ENCODE results near the gene FN3K. TPM values are rescaled to one million over a fixed set of nuclear protein-coding genes. Genes with fewer than 3 reads are reported as not detected.
"Not testable (repeated sequence)": the region's sequence is repeated elsewhere in the genome, so short reads cannot be mapped to it uniquely, and the experiment has no call there.

Gene FN3K
- total and polyA plus RNA-seq, 2 donors (not counting 3 experiments of a cell fraction or from before 2014, with no cell fraction given) = 2.0 to 12.0 TPM

DNA sequence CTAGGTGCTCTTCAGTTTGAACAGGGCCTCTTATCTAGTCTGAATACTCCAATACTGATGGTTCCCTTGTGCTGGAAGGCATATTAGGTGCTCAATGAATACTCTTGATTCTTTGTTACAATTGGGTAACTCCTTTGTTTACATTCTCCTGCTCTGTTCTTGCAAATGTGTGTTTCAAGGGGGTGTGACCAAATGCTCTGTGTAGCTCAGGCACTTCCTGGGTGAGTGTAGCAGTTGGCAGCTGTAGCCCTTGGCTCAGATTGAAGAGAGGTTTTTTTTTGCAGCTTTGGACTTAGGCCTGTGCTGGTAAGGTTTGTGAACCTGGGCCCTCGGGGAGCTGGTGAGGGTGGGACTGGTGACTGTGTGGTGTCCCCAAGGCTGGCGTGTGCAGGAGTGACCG lies 36.6 kb downstream of the FN3K start:
- intact Hi-C loops (cut with micrococcal nuclease) = no loop called here
- no peak for FAIRE-seq
- Histone ChIP-seq H3K4me1 (ENCODE audit: control insufficient read depth, extremely low read depth, insufficient read depth, low read length) (no peaks in the 10 kb centered on the region), H3K79me2 (ENCODE audit: control insufficient read depth, insufficient read depth, low read length) (no peaks in the 10 kb centered on the region), H3K36me3 (ENCODE audit: control insufficient read depth in 2 of 2, extremely low read depth in 1 of 2, insufficient read depth in 2 of 2, low read length in 2 of 2) (peaks cover 2 to 7% of the 10 kb centered on the region in 2 experiments), H3K9me3 (replicated peaks; ENCODE audit: control insufficient read depth, insufficient read depth, low read length) (no peaks in the 10 kb centered on the region), H3K27me3 (ENCODE audit: control insufficient read depth in 2 of 2, insufficient read depth in 2 of 2, low read length in 2 of 2) (no peaks in the 10 kb centered on the region), H3K4me3 (replicated peaks in 1 of 3; ENCODE audit: insufficient read depth in 1 of 3, low read depth in 1 of 3, low read length in 3 of 3) (no peak overlapping the region), H2AFZ (ENCODE audit: low read depth, low read length) (no peak overlapping the region), H3K9me1 (replicated peaks; ENCODE audit: control insufficient read depth, extremely low read depth, insufficient read depth, low read length) (no peaks in the 10 kb centered on the region), H3K4me2 (ENCODE audit: insufficient read depth, low read length) (no peak overlapping the region), H4K20me1 (replicated peaks; ENCODE audit: control insufficient read depth, extremely low read depth, insufficient read depth, low read length) (no peaks in the 10 kb centered on the region), H3K9ac (replicated peaks; ENCODE audit: extremely low read depth, insufficient read depth, low read length) (no peak overlapping the region), H3K27ac (ENCODE audit: insufficient read depth, low read depth, low read length) (no peak overlapping the region)
- TF ChIP-seq FOS (IDR thresholded peaks at IDR 0.05; ENCODE audit: borderline replicate concordance, insufficient read depth, low read length) = no peak
- no peak for TF ChIP-seq MYC (IDR thresholded peaks at IDR 0.05; ENCODE audit: low read depth, low read length)
- TF ChIP-seq POLR2AphosphoS5 (IDR thresholded peaks at IDR 0.05; ENCODE audit: insufficient read depth, low read depth, low read length) = no peak
- TF ChIP-seq EZH2 (IDR thresholded peaks at IDR 0.05; ENCODE audit: borderline replicate concordance, low read depth, low read length, severe bottlenecking) = no peak
- TF ChIP-seq GATA2 (IDR thresholded peaks at IDR 0.05; ENCODE audit: insufficient read depth, insufficient read length, low read depth, low read length) = no peak
- TF ChIP-seq, protein P1, sequence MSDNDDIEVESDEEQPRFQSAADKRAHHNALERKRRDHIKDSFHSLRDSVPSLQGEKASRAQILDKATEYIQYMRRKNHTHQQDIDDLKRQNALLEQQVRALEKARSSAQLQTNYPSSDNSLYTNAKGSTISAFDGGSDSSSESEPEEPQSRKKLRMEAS (IDR thresholded peaks at IDR 0.05; ENCODE audit: insufficient read depth, insufficient read length) = no peak
- TF ChIP-seq JUN (IDR thresholded peaks at IDR 0.05; ENCODE audit: borderline replicate concordance, insufficient read depth, insufficient read length, low read depth) = no peak
- TF ChIP-seq, protein P2, sequence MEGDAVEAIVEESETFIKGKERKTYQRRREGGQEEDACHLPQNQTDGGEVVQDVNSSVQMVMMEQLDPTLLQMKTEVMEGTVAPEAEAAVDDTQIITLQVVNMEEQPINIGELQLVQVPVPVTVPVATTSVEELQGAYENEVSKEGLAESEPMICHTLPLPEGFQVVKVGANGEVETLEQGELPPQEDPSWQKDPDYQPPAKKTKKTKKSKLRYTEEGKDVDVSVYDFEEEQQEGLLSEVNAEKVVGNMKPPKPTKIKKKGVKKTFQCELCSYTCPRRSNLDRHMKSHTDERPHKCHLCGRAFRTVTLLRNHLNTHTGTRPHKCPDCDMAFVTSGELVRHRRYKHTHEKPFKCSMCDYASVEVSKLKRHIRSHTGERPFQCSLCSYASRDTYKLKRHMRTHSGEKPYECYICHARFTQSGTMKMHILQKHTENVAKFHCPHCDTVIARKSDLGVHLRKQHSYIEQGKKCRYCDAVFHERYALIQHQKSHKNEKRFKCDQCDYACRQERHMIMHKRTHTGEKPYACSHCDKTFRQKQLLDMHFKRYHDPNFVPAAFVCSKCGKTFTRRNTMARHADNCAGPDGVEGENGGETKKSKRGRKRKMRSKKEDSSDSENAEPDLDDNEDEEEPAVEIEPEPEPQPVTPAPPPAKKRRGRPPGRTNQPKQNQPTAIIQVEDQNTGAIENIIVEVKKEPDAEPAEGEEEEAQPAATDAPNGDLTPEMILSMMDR (IDR thresholded peaks at IDR 0.05; ENCODE audit: extremely low read depth in 1 of 2, insufficient read depth in 1 of 2, low read depth in 1 of 2, low read length in 2 of 2) = no peak
- no peak for TF ChIP-seq POLR2A (IDR thresholded peaks at IDR 0.05; ENCODE audit: low read depth, low read length)
- dilution Hi-C loops (cut with MboI; ENCODE audit: extremely low pct_ligation_motif_present, low sequenced_read_pairs) = no loop called here
- BruUV-seq (replicated peaks) = no TSS peak
- CTCF ChIA-PET = interaction anchor here (1.0 to 1.9 kb wide), 5 partner anchors 9 to 422 kb away, joined by 3 to 10 read pairs (median 3); no protein-coding TSS in a partner anchor
- no peak for DNase-seq (ENCODE audit: low read depth, low spot score)
- POLR2A ChIA-PET = interaction anchor here (0.7 kb wide), 1 partner anchor 73 kb away, joined by 3 read pairs; no protein-coding TSS in a partner anchor

DNA sequence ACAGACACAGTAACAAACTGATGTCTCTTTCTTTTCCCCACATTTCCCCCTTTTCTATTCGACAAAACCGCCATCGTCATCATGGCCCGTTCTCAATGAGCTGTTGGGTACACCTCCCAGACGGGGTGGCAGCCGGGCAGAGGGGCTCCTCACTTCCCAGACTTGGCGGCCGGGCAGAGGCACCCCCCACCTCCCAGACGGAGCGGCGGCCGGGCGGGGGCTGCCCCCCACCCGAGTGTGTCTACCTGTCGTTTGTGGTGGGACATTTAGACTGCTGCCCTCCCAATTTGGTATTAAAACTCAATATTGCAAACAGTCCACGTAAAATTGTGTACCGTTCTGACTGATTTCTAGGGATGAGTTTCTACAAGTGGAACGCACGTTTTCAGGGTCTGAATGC lies 39.0 kb downstream of the FN3K start:
- H4K20me1 ChIP-seq (replicated peaks; ENCODE audit: control insufficient read depth, extremely low read depth, insufficient read depth, low read length); H3K4me1 ChIP-seq (ENCODE audit: control insufficient read depth, extremely low read depth, insufficient read depth, low read length); DNase-seq (ENCODE audit: low read depth, low spot score); H2AFZ ChIP-seq (ENCODE audit: low read depth, low read length); H3K9me1 ChIP-seq (replicated peaks; ENCODE audit: control insufficient read depth, extremely low read depth, insufficient read depth, low read length); H3K9me3 ChIP-seq (replicated peaks; ENCODE audit: control insufficient read depth, insufficient read depth, low read length); FAIRE-seq; H3K79me2 ChIP-seq (ENCODE audit: control insufficient read depth, insufficient read depth, low read length); H3K27ac ChIP-seq (ENCODE audit: insufficient read depth, low read depth, low read length); CTCF ChIA-PET; dilution Hi-C loops (cut with MboI; ENCODE audit: extremely low pct_ligation_motif_present, low sequenced_read_pairs); H3K27me3 ChIP-seq (ENCODE audit: control insufficient read depth in 2 of 2, insufficient read depth in 2 of 2, low read length in 2 of 2); BruUV-seq (replicated peaks); H3K4me2 ChIP-seq (ENCODE audit: insufficient read depth, low read length); H3K36me3 ChIP-seq (ENCODE audit: control insufficient read depth in 2 of 2, extremely low read depth in 1 of 2, insufficient read depth in 2 of 2, low read length in 2 of 2); POLR2A ChIA-PET; H3K9ac ChIP-seq (replicated peaks; ENCODE audit: extremely low read depth, insufficient read depth, low read length); H3K4me3 ChIP-seq (replicated peaks in 1 of 3; ENCODE audit: insufficient read depth in 1 of 3, low read depth in 1 of 3, low read length in 3 of 3): not testable (repeated sequence)
- intact Hi-C loops (cut with micrococcal nuclease) = loop anchor here (2.0 kb wide), 1 partner anchor 422 kb away; no protein-coding TSS in a partner anchor
